Type B pancreatic cell (in vitro differentiated cells): Measurements from ENCODE around the gene KLF12. TPM values are rescaled to one million over a fixed set of nuclear protein-coding genes. Genes with fewer than 3 reads are reported as not detected.

Source experiments
- DNase-seq: peaks from one replicate; pipeline ENCODE4 v3.0.0; 2021; ENCODE audit warnings: mixed read lengths; ENCODE audit not compliant: unreplicated experiment; ENCODE audit errors: extremely low spot score
- H3K27ac Mint-ChIP-seq: 2 replicates; pipeline ENCODE4 v1.8.0; 2021; ENCODE audit warnings: mild to moderate bottlenecking, mixed read lengths
- H3K27me3 Mint-ChIP-seq: 2 replicates; pipeline ENCODE4 v1.8.0; 2021; ENCODE audit warnings: mixed read lengths
- H3K36me3 Mint-ChIP-seq: 2 replicates; pipeline ENCODE4 v1.8.0; 2021; ENCODE audit warnings: mixed read lengths
- H3K4me1 Mint-ChIP-seq: one replicate; pipeline ENCODE4 v1.8.0; 2021; ENCODE audit warnings: mixed read lengths; ENCODE audit not compliant: unreplicated experiment
- H3K4me3 Mint-ChIP-seq: 2 replicates; pipeline ENCODE4 v1.8.0; 2021; ENCODE audit warnings: mild to moderate bottlenecking, mixed read lengths
- H3K9me3 Mint-ChIP-seq: 2 replicates; pipeline ENCODE4 v1.8.0; 2021; ENCODE audit warnings: mixed read lengths
- CTCF ChIP-seq: fragments of 200-600 bp; sonication (generic); conservative IDR thresholded peaks from 2 replicates; pipeline ENCODE4 v1.5.0; 2021; ENCODE audit warnings: antibody characterized with exemption, mild to moderate bottlenecking
- total RNA-seq: library from RNA; stranded (reverse); gene quantifications from 2 replicates; pipeline ENCODE4 v1.2.1, GENCODE V29; 2021; ENCODE audit warnings: low replicate concordance

The KLF12 gene
- total RNA-seq, 1 donor from 2014 or later: 30.2 TPM

GRCh38 chr13:74132152-74132775 lies 1.9 kb downstream of the KLF12 start:
- H3K9me3 Mint-ChIP-seq: no peaks in the 10 kb centered on the region
- peaks cover 3% of the 10 kb centered on the region for H3K27me3 Mint-ChIP-seq
- peak overlapping the region; percentile 98 for H3K27ac Mint-ChIP-seq
- H3K4me1 Mint-ChIP-seq: peaks cover 37% of the 10 kb centered on the region
- DNase-seq: no peak
- H3K4me3 Mint-ChIP-seq: peak overlapping the region; percentile 100
- no peaks in the 10 kb centered on the region for H3K36me3 Mint-ChIP-seq
- no peak for TF ChIP-seq CTCF

GRCh38 chr13:74131227-74131626 lies 3.0 kb downstream of the KLF12 start:
- no peak for TF ChIP-seq CTCF
- H3K27me3 Mint-ChIP-seq: peaks cover 3% of the 10 kb centered on the region
- no peaks in the 10 kb centered on the region for H3K9me3 Mint-ChIP-seq
- no peak for DNase-seq
- H3K4me3 Mint-ChIP-seq: peak overlapping the region; percentile 56
- peaks cover 41% of the 10 kb centered on the region for H3K4me1 Mint-ChIP-seq
- peak overlapping the region; percentile 80 for H3K27ac Mint-ChIP-seq
- H3K36me3 Mint-ChIP-seq: no peaks in the 10 kb centered on the region

GRCh38 chr13:74129500-74130191 lies 4.6 kb downstream of the KLF12 start:
- Mint-ChIP-seq H3K9me3 (no peaks in the 10 kb centered on the region), H3K36me3 (no peaks in the 10 kb centered on the region), H3K4me1 (peaks cover 41% of the 10 kb centered on the region), H3K27ac (peak overlapping the region; percentile 19), H3K4me3 (peak overlapping the region; percentile 3), H3K27me3 (peaks cover 3% of the 10 kb centered on the region)
- no peak for TF ChIP-seq CTCF
- DNase-seq: no peak

- H3K27ac Mint-ChIP-seq: peak overlapping the region; percentile 62
- peak overlapping the region; percentile 57 for H3K4me3 Mint-ChIP-seq
Measured at GRCh38 chr13:74128156-74128767, 5.9 kb downstream of the KLF12 start.

GRCh38 chr13:74118328-74118727 lies 15.9 kb downstream of the KLF12 start:
- no peak for TF ChIP-seq CTCF
- no peaks in the 10 kb centered on the region for H3K27me3 Mint-ChIP-seq
- DNase-seq: no peak
- no peak overlapping the region for H3K27ac Mint-ChIP-seq
- no peaks in the 10 kb centered on the region for H3K4me1 Mint-ChIP-seq
- H3K9me3 Mint-ChIP-seq: peaks cover 11% of the 10 kb centered on the region
- peaks cover 30% of the 10 kb centered on the region for H3K36me3 Mint-ChIP-seq
- H3K4me3 Mint-ChIP-seq: no peak overlapping the region

More at GRCh38 chr13:74128156-74128767, 5.9 kb downstream of the KLF12 start:
- no peaks in the 10 kb centered on the region for H3K27me3 Mint-ChIP-seq
- no peak for TF ChIP-seq CTCF
- no peaks in the 10 kb centered on the region for H3K9me3 Mint-ChIP-seq
- DNase-seq: no peak
- H3K36me3 Mint-ChIP-seq: no peaks in the 10 kb centered on the region
- peaks cover 41% of the 10 kb centered on the region for H3K4me1 Mint-ChIP-seq
